K562 (cell line): ENCODE data around the gene DNAJC9. TPM values are rescaled to one million over a fixed set of nuclear protein-coding genes. Genes with fewer than 3 reads are reported as not detected.

Experiments
- FOXA3 ChIP-seq, 2 experiments: fragments of 450-650 bp in 1 of 2; sonication (generic) in 1 of 2; formaldehyde crosslinking; IDR thresholded peaks in 1 of 2; conservative IDR thresholded peaks in 1 of 2; 2 replicates each; pipeline versions ENCODE4 v1.4.0 to v1.8.0; 2020 to 2022; ENCODE audit warnings: mild to moderate bottlenecking in 2 of 2, missing genetic modification reagents in 1 of 2
- GATAD2A ChIP-seq: fragments of 450-650 bp; IDR thresholded peaks from 2 replicates; pipeline ENCODE4 v1.6.1; 2017
- HMG20B ChIP-seq: fragments of 250-450 bp; sonication (Bioruptor Pico); IDR thresholded peaks from 2 replicates; pipeline ENCODE4 v1.5.0; 2021; ENCODE audit warnings: mild to moderate bottlenecking
- HNRNPK ChIP-seq: fragments of 200-400 bp; formaldehyde crosslinking; IDR thresholded peaks from one replicate; pipeline ENCODE4 v1.6.1; 2018; ENCODE audit warnings: mild to moderate bottlenecking, low read depth, low read length; ENCODE audit not compliant: poor library complexity, severe bottlenecking
- KDM5B ChIP-seq: fragments of 200-600 bp; sonication (generic); IDR thresholded peaks from 2 replicates; pipeline ENCODE4 v1.6.1; 2012; ENCODE audit warnings: low read depth, mild to moderate bottlenecking, moderate library complexity, low read length, control low read depth, inconsistent platforms; ENCODE audit not compliant: insufficient replicate concordance
- LEF1 ChIP-seq: fragments of 450-650 bp; IDR thresholded peaks from 2 replicates; pipeline ENCODE4 v1.6.1; 2016; ENCODE audit warnings: mild to moderate bottlenecking
- NCOA2 ChIP-seq, 2 experiments: fragments of 450-650 bp; IDR thresholded peaks; 2 replicates each; pipeline ENCODE4 v1.6.1; 2018; ENCODE audit warnings: mild to moderate bottlenecking in 2 of 2, moderate library complexity in 1 of 2; ENCODE audit not compliant: partially characterized antibody in 2 of 2
- SAFB ChIP-seq: fragments of 200-400 bp; formaldehyde crosslinking; IDR thresholded peaks from 2 replicates; pipeline ENCODE4 v1.6.1; 2017; ENCODE audit warnings: low read depth, low read length, borderline replicate concordance
- TEAD4 ChIP-seq, 2 experiments: sonication (generic) in 1 of 2; formaldehyde crosslinking in 1 of 2; IDR thresholded peaks; 2 replicates each; pipeline versions ENCODE4 v1.6.1 to v1.8.0; 2012 to 2022; ENCODE audit warnings: borderline replicate concordance in 1 of 2, inconsistent platforms in 1 of 2, low read length in 1 of 2, mild to moderate bottlenecking in 1 of 2, missing genetic modification reagents in 1 of 2
- ZNF3 ChIP-seq: fragments of 250-450 bp; sonication (Bioruptor Pico); IDR thresholded peaks from 2 replicates; pipeline ENCODE4 v1.5.0; 2021; ENCODE audit warnings: mild to moderate bottlenecking, moderate library complexity
- ZNF408 ChIP-seq: fragments of 250-450 bp; sonication (Bioruptor Pico); IDR thresholded peaks from 2 replicates; pipeline ENCODE4 v1.4.0; 2020; ENCODE audit warnings: low read depth, mild to moderate bottlenecking, moderate library complexity
- polyA plus RNA-seq, 8 experiments: library from polyadenylated mRNA; depleted of rRNA in 4 of 8; stranded (reverse) in 5 of 8; unstranded in 3 of 8; fragments of >200 nt; fragmentation: Nextera tagmentation in 2 of 8; fragmentation: Illumina TruSeq in 1 of 8; extraction: Ambion mirVana in 2 of 8; extraction: Trizol in 1 of 8; gene quantifications; 2 replicates each; pipeline versions ENCODE4 v1.2.1 to v1.2.3, GENCODE V29; 2011 to 2014; ENCODE audit warnings: inconsistent platforms in 1 of 8, missing spikeins in 1 of 8
- total RNA-seq, 7 experiments: library from RNA; depleted of rRNA in 6 of 7; stranded (reverse); fragments of >200 nt in 6 of 7; fragmentation: Illumina TruSeq in 2 of 7; extraction: Trizol in 2 of 7; gene quantifications; 2 replicates each; pipeline versions ENCODE4 v1.2.1 to v1.2.3, GENCODE V29; 2011 to 2021; ENCODE audit warnings: low replicate concordance in 1 of 7
- TF ChIP-seq, protein P1 (sequence below), 2 experiments: IDR thresholded peaks in 1 of 2; conservative IDR thresholded peaks in 1 of 2; 2 replicates each; pipeline ENCODE4 v1.6.1; 2016; ENCODE audit warnings: low read depth in 2 of 2, mild to moderate bottlenecking in 1 of 2, missing compliant biosample characterization in 1 of 2, missing genetic modification characterization in 1 of 2, moderate library complexity in 1 of 2
- TF ChIP-seq, protein P2 (sequence below): fragments of 250-450 bp; sonication (Bioruptor Pico); IDR thresholded peaks from 2 replicates; pipeline ENCODE4 v1.8.0; 2021; ENCODE audit warnings: mild to moderate bottlenecking, moderate library complexity
- TF ChIP-seq, protein P3 (sequence below): fragments of 450-650 bp; formaldehyde crosslinking; IDR thresholded peaks from 2 replicates; pipeline ENCODE4 v1.4.0; 2020; ENCODE audit warnings: mild to moderate bottlenecking, moderate library complexity
- TF ChIP-seq, protein P4 (sequence below): fragments of 450-650 bp; IDR thresholded peaks from 2 replicates; pipeline ENCODE4 v1.6.1; 2016; ENCODE audit warnings: missing biosample characterization, missing genetic modification characterization

DNAJC9 gene
- total and polyA plus RNA-seq, 9 of the 15 experiments (the other 6 are each of a cell fraction or from before 2014, with no cell fraction given), result 66.7 to 133 (median 102) TPM

DNA sequence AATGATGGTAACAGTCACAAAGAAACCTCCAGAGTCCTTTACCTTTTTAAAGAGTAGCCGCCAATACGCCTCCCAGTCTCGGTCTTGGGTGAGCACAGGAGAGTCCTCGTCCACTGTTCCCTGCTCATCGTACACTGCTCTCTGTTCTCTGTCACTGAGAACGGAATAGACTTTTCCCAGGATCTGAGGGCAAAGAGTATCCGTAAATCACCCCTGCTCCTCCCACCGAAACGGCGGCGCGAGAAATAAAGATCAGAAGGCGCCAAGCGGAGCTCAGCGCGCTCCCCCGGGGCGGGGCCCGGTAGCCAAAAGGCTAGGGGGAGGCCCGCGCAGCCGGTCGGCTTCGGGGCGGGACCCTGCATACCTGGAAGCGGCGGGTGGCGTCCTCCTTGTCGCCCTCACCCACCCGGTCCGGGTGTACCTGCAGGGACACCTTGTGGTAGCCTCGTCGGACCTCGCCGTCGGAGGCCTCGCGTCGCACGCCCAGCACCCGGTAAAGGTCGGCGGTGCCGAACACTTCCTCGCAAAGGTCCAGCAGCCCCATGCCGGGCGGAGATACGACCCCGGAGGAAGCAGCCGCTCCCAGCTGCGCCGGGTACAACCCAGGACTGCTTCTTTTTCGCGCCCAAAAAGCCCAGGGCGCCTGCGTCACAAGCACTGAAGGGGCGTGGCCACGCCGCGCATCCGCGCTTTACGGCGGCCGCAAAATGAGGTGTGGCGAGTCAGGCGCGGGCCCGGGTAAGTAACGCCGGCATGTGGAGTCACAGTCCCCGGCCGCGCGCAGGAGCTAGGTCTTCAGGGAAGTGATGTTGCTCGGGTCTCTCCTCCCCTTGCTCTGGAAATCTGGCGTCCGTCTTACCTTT is at the start of gene DNAJC9 (continued):
- TF ChIP-seq, protein P1, sequence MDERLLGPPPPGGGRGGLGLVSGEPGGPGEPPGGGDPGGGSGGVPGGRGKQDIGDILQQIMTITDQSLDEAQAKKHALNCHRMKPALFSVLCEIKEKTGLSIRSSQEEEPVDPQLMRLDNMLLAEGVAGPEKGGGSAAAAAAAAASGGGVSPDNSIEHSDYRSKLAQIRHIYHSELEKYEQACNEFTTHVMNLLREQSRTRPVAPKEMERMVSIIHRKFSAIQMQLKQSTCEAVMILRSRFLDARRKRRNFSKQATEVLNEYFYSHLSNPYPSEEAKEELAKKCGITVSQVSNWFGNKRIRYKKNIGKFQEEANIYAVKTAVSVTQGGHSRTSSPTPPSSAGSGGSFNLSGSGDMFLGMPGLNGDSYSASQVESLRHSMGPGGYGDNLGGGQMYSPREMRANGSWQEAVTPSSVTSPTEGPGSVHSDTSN (CRISPR knock-in tag; IDR thresholded peaks at IDR 0.05; ENCODE audit: low read depth), result peak; percentile 46; the same call in 1 of the 2 replicates
- TF ChIP-seq, protein P1 (tag; conservative IDR thresholded peaks at IDR 0.05; ENCODE audit: low read depth), result peak; percentile 90
- TF ChIP-seq, protein P2, sequence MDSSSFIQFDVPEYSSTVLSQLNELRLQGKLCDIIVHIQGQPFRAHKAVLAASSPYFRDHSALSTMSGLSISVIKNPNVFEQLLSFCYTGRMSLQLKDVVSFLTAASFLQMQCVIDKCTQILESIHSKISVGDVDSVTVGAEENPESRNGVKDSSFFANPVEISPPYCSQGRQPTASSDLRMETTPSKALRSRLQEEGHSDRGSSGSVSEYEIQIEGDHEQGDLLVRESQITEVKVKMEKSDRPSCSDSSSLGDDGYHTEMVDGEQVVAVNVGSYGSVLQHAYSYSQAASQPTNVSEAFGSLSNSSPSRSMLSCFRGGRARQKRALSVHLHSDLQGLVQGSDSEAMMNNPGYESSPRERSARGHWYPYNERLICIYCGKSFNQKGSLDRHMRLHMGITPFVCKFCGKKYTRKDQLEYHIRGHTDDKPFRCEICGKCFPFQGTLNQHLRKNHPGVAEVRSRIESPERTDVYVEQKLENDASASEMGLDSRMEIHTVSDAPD (CRISPR knock-in tag), result no peak
- TF ChIP-seq, protein P3, sequence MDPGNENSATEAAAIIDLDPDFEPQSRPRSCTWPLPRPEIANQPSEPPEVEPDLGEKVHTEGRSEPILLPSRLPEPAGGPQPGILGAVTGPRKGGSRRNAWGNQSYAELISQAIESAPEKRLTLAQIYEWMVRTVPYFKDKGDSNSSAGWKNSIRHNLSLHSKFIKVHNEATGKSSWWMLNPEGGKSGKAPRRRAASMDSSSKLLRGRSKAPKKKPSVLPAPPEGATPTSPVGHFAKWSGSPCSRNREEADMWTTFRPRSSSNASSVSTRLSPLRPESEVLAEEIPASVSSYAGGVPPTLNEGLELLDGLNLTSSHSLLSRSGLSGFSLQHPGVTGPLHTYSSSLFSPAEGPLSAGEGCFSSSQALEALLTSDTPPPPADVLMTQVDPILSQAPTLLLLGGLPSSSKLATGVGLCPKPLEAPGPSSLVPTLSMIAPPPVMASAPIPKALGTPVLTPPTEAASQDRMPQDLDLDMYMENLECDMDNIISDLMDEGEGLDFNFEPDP (CRISPR knock-in tag), result peak; percentile 79; the same call in 1 of the 2 replicates
- TF ChIP-seq ZNF3 (CRISPR knock-in tag), result no peak; the same call in 1 of the 2 replicates
- TF ChIP-seq, protein P4, sequence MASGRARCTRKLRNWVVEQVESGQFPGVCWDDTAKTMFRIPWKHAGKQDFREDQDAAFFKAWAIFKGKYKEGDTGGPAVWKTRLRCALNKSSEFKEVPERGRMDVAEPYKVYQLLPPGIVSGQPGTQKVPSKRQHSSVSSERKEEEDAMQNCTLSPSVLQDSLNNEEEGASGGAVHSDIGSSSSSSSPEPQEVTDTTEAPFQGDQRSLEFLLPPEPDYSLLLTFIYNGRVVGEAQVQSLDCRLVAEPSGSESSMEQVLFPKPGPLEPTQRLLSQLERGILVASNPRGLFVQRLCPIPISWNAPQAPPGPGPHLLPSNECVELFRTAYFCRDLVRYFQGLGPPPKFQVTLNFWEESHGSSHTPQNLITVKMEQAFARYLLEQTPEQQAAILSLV (tag), result no peak
- TF ChIP-seq HMG20B (CRISPR knock-in tag), result no peak; the same call in 1 of the 2 replicates
- no peak for TF ChIP-seq HNRNPK
- no peak; the same call in 1 of the 2 replicates for TF ChIP-seq SAFB
- peak; percentile 43; the same call in 1 of the 2 replicates for TF ChIP-seq TEAD4 (IDR thresholded peaks at IDR 0.05; ENCODE audit: low read length)
- TF ChIP-seq TEAD4 (CRISPR knock-in tag; IDR thresholded peaks at IDR 0.05; ENCODE audit: borderline replicate concordance), result 0 out of 2 replicates have a peak, but pooled peaks have one; percentile 70
- TF ChIP-seq LEF1, result no peak
- TF ChIP-seq ZNF408 (CRISPR knock-in tag), result no peak
- TF ChIP-seq NCOA2 (IDR thresholded peaks at IDR 0.05; ENCODE audit: partially characterized antibody in 2 of 2), result no peak
- TF ChIP-seq KDM5B, result peak; percentile 98
- TF ChIP-seq FOXA3 (CRISPR knock-in tag; conservative IDR thresholded peaks at IDR 0.05 in 1 of 2, IDR thresholded peaks at IDR 0.05 in 1 of 2), result peak in 1 of 2 experiments; percentile 89; a peak in 2 of 4 replicates
- no peak for TF ChIP-seq GATAD2A
